T-helper 2 cell treated with Interferon-gamma antibody and Interleukin-4, amounts not matched to agents 5 μg/mL and 100 μg/mL, for 36 hours (primary cell): ENCODE data around the gene C15orf39.
"Not testable (repeated sequence)": the region's sequence is repeated elsewhere in the genome, so short reads cannot be mapped to it uniquely, and the experiment has no call there.

ENCODE experiments used
- DNase-seq: peaks from one replicate; pipeline ENCODE4 v3.0.0; 2021; ENCODE audit warnings: low spot score
- H3K27ac Mint-ChIP-seq: one replicate; pipeline ENCODE4 v1.8.0; 2021; ENCODE audit warnings: mild to moderate bottlenecking, mixed read lengths
- H3K27me3 Mint-ChIP-seq: one replicate; pipeline ENCODE4 v1.8.0; 2021; ENCODE audit warnings: low read depth, mixed read lengths
- H3K36me3 Mint-ChIP-seq: one replicate; pipeline ENCODE4 v1.8.0; 2021; ENCODE audit warnings: low read depth, mixed read lengths
- H3K4me1 Mint-ChIP-seq: one replicate; pipeline ENCODE4 v1.8.0; 2021; ENCODE audit warnings: low read depth, mixed read lengths
- H3K4me3 Mint-ChIP-seq: one replicate; pipeline ENCODE4 v1.8.0; 2022; ENCODE audit warnings: mild to moderate bottlenecking, moderate library complexity, mixed read lengths
- H3K9me3 Mint-ChIP-seq: one replicate; pipeline ENCODE4 v1.8.0; 2021; ENCODE audit warnings: mixed read lengths

The C15orf39 gene

DNA sequence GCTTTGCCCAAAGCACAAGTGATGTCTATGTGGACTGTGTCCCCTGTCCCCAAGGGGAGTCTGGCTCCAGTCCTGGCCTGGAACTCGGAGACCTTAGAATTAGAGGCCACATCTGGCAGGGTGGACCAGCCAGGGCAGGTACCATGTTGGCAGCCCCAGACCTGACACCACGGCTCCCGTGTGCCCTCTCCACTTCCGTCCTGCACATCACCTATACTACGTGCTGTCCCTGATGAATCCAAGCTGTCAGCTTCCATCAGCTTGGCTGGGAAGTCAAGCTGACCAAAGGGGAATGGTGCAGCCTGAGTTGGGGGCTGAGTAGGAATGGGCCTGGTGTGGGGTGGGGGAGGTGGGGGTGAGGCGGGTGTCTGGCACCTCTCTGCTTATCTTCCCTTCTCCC lies 15.3 kb downstream of the C15orf39 start:
- Mint-ChIP-seq H3K36me3 (peaks cover 22% of the 10 kb centered on the region), H3K4me3 (no peak overlapping the region), H3K27ac (no peak overlapping the region), H3K9me3 (no peaks in the 10 kb centered on the region), H3K4me1 (peaks cover 4% of the 10 kb centered on the region), H3K27me3 (no peaks in the 10 kb centered on the region)
- DNase-seq, result no peak

DNA sequence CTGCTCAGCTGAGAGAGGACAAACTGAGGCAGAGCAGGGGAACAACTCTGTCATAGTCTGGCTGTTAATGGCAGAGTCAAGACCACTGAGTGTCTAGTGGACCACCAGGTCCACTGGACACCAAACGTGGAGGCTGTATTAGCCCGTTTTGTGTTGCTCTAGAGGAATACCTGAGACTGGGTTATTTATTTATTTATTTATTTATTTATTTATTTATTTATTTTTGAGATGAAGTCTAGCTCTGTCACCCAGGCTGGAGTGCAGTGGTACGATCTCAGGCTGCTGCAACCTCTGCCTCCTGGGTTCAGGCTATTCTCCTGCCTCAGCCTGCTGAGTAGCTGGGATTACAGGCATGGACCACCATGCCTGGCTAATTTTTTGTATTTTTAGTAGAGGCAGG lies 15.9 kb downstream of the C15orf39 start:
- not testable (repeated sequence) for DNase-seq, H3K4me3 Mint-ChIP-seq, H3K27ac Mint-ChIP-seq, H3K4me1 Mint-ChIP-seq, H3K9me3 Mint-ChIP-seq, H3K27me3 Mint-ChIP-seq
- peaks cover 18% of the 10 kb centered on the region for H3K36me3 Mint-ChIP-seq

DNA sequence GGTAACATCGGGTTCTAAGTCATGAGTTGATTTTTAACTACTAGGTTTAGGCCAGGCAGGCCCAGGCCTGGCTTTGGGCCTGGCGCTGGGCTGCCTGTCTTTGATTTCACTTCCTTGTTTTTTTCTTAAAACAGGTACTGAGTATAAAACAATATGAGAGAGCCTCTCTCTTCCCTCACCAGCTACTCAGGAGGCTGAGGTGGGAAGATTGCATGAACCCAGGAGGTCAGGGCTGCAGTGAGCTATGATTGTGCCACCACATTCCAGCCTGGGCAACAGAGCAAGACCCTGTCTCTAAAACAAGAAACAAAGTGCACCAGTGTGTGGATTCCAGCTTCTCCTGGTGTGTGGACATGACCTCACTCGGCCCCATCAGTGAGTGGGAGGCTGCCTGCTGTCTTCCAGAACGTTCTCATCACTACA lies 17.8 kb downstream of the C15orf39 start:
- H3K4me3 Mint-ChIP-seq, H3K9me3 Mint-ChIP-seq, H3K27ac Mint-ChIP-seq, DNase-seq, H3K27me3 Mint-ChIP-seq, H3K36me3 Mint-ChIP-seq, H3K4me1 Mint-ChIP-seq: not testable (repeated sequence)

DNA sequence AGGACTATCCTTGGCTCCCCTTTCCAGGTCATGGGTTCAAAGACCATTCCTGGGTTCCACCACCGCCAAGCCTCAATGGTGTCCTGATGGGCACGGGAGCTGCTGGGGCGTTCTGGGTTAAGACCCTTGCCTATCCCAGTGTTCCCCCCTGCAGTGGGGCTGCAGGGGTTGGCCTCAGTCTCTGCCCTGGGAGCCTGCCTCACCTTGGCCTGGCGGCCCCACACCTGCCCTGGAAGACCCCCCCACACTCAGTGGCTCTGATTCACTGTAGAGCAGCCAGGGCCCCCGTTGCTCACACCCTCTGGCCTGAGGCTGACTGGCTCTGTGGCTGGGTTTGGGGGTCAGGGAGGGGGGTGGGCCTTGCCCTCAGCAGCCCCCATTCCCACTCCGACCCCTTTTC lies 22.0 kb downstream of the C15orf39 start:
- H3K36me3 Mint-ChIP-seq, result no peaks in the 10 kb centered on the region
- H3K9me3 Mint-ChIP-seq, result no peaks in the 10 kb centered on the region
- H3K4me1 Mint-ChIP-seq, result no peaks in the 10 kb centered on the region
- H3K4me3 Mint-ChIP-seq, result no peak overlapping the region
- no peak overlapping the region for H3K27ac Mint-ChIP-seq
- H3K27me3 Mint-ChIP-seq, result peaks cover 2% of the 10 kb centered on the region
- DNase-seq, result no peak

DNA sequence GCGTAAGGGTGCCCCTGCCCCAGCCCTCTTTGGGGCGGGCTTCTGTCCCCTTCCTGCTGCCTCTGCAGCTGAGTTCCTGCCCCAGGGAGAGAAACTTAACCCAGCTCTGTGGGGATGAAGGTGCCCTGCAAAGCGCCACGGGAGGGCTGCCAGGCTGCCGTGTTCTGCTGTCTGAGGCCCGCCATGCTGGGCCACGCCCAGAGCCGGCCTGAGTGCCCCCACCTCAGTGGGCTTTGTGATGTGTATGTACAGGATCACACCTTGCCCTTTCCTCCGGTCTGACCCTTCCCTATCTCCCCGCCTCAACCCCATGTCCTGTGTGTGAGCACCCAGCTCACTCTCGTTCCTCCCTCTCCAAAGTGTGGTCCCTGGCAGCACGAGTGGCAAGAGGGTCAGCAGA lies 22.6 kb downstream of the C15orf39 start:
- H3K9me3 Mint-ChIP-seq, result no peaks in the 10 kb centered on the region
- H3K27me3 Mint-ChIP-seq, result peaks cover 2% of the 10 kb centered on the region
- no peak overlapping the region for H3K27ac Mint-ChIP-seq

DNA sequence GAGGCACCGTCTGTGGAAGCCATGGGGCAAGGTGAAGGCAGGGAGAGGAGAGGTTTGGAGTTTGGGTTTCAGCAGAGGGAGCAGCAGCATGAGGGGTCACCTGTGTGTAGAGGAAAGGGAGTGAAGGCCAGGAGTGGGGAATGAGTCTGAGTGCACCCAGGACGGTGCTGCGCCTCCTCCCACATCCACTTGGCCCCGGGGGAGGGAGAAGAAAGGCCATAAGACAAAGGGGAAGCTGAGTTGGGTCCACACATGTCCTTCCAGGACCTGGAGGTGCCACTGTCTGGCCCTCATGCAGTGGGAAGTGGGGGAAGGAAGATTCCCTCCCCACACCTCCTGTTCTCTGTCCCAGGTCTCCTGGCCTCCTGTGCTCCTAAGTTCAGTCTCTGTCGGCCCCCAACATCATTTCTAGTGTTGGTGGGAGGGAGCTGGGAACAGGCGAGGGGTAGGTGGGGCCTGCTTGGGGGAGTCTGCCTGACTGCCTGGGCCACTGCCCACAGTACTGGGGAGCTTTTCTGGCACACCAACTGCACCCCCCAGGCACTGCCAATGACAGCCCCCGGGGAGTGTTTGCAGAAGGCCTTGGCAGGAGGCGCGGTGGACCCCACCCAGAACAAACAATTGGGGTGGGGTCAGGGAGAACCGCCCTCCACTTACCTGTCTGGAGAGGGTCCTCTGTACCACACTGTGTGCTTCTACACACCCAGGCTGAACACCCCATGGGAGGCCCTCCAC lies 23.6 kb downstream of the C15orf39 start:
- not testable (repeated sequence) for H3K27me3 Mint-ChIP-seq, H3K27ac Mint-ChIP-seq, H3K4me1 Mint-ChIP-seq, H3K36me3 Mint-ChIP-seq, DNase-seq, H3K9me3 Mint-ChIP-seq, H3K4me3 Mint-ChIP-seq

More for the DNA sequence above, 22.6 kb downstream of the C15orf39 start:
- Mint-ChIP-seq H3K4me1 (no peaks in the 10 kb centered on the region), H3K36me3 (no peaks in the 10 kb centered on the region), H3K4me3 (no peak overlapping the region)
- DNase-seq, result no peak

DNA sequence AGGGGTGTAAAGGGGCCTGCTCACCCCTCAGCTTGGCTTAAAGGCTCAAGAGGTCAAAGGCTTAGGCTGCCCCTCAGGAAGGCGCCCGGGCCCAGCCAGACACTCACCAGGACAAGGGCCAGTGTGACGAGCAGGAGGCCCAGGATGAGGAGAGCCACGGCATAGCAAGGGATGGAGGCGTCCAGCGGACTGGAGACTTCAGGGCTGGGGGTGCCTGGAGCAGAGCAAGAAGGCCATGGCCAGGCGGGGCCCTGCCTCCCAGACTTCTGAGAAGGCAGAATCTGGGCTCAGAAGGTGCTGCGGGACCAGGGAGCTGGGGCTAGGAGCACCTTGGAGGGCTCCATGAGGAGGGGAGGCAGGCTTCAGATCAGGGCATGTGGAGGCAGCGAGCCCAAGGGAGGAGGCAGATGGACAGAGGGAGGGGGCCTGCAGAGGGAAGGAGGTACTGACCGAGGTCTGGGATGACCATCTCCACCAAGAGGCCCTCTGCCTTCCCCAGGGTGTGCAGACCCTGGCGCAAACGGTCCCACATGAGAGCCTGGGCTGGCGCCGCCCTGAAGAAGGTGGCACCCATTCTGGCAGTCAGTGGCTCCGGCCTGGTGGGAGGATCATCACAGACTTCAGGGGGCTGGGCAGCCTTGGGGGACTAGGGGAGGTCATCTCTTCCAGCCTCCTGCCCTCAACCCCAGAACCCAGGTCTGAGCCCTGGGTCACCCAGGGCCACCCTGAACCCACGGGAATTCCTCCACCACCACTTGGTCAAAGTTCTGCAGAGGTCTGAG lies 24.5 kb downstream of the C15orf39 start:
- no peak overlapping the region for H3K27ac Mint-ChIP-seq
- H3K36me3 Mint-ChIP-seq, result no peaks in the 10 kb centered on the region
- H3K27me3 Mint-ChIP-seq, result peaks cover 2% of the 10 kb centered on the region
- no peak for DNase-seq
- H3K4me3 Mint-ChIP-seq, result no peak overlapping the region
- H3K9me3 Mint-ChIP-seq, result no peaks in the 10 kb centered on the region
- H3K4me1 Mint-ChIP-seq, result no peaks in the 10 kb centered on the region

DNA sequence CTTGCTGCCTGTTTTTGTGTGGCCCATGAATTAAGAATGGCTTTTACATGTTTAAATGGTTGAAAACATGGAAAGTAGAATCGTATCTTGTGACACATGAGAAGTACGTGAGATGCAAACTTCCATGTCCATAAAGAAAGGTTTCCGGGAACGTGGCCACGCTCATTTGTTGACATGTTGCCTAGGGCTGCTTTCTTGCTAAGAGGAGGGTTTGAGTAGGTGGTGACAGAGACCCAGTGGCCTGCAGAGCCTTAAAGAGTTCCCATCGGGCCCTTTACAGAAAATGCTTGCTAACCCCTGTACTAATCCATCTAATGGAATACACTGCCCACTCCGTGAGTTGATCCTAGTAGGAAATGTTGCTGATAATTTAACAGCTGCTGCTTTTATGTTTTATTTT lies 25.4 kb downstream of the C15orf39 start:
- H3K36me3 Mint-ChIP-seq, H3K4me3 Mint-ChIP-seq, H3K27ac Mint-ChIP-seq, H3K27me3 Mint-ChIP-seq, H3K9me3 Mint-ChIP-seq, DNase-seq, H3K4me1 Mint-ChIP-seq: not testable (repeated sequence)

DNA sequence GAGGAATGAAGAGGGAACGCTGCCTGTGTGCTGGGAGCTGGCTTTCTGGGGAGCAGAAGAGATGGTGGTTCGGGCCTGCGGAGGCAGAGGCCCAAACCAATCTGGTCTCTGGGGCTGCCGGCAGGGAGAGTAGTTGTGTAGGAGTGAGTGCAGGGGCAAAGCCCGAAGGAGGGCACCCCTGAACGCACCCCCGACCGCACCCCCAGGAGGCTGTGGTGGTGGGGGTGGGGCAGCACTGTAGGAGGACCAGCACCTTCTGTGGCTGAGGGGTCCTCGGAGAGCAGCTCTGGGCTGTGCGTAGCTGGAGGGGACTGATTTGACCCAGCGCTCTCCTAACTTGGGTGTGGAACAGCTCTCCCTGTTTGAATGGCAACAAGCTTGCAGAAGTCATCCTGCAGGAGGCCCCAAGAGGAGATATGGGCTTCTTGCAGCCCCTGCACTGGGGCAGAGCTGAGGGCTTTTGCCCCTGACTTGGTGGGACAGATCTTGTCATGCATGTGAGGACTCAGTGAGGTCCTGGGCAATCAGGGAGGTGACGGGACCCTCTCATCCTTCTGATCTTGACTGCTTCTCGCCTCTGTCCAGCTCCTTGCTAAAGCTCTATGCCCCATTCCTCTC lies 26.1 kb downstream of the C15orf39 start:
- no peak for DNase-seq
- H3K4me1 Mint-ChIP-seq, result no peaks in the 10 kb centered on the region
- no peak overlapping the region for H3K27ac Mint-ChIP-seq
- no peaks in the 10 kb centered on the region for H3K9me3 Mint-ChIP-seq
- no peak overlapping the region for H3K4me3 Mint-ChIP-seq
- H3K27me3 Mint-ChIP-seq, result peaks cover 2% of the 10 kb centered on the region
- no peaks in the 10 kb centered on the region for H3K36me3 Mint-ChIP-seq

DNA sequence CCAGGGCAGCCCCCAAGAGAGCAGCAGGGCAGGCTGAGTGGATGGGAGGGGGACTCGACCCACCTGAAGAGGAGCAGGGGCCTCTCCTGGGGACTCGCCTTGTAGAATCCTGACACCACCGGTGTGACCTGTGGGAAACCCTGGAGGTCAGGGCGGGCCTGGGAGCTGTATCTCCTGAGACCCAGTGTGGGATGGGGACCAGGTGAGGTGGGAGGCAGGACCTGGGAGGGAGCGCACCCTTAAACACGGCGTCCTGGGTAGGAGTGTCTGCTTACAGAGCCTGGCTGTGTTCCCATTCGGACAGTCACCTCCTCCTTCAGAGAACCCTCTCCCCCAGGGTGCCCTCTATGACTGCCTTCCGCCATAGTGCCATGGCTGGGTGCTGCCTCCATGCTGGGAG lies 27.1 kb downstream of the C15orf39 start:
- Mint-ChIP-seq H3K4me1 (no peaks in the 10 kb centered on the region), H3K27ac (no peak overlapping the region), H3K36me3 (no peaks in the 10 kb centered on the region), H3K4me3 (no peak overlapping the region), H3K9me3 (no peaks in the 10 kb centered on the region), H3K27me3 (peaks cover 2% of the 10 kb centered on the region)
- no peak for DNase-seq

DNA sequence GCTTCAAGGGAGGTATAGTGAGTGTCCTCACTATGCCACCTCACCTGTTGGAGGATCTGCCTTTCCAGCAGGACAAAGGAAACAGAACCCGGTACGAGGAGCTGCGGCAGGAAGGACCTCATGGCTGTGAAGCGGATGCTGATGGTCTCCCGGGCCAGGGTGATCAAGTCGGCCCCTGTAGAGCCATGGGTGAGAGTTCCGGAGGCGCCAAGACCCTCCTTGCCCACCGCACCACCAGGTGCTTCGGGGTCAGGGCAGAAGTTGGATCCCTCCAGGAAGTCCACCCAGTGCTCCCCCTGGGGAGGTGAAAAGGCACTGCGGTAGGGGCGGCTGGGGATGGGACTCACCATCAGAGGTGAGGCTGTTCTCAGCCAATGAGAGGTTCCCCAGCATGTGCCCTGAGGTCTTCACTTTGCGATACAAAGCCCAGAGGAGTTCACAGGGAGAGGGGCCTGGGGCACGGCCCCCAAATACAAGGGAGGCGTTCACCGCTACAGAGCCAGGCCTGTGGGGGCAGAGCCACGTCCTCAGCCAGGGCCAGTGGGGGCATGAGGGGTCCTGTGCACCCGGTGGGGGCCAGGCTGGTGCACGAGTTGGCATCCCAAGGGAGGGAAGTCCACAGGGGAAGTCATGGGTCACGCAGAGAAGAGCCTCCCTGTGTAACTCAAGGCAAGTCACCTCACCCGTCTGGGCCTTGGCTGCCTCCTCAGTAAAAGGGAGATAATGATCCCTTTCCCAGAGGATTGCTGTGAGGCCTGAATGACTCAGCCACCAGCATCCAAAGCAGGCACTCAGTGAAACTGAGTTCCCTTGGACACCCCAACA lies 27.7 kb downstream of the C15orf39 start:
- H3K9me3 Mint-ChIP-seq, result no peaks in the 10 kb centered on the region
- H3K27me3 Mint-ChIP-seq, result peaks cover 2% of the 10 kb centered on the region
- no peaks in the 10 kb centered on the region for H3K4me1 Mint-ChIP-seq
- H3K4me3 Mint-ChIP-seq, result no peak overlapping the region
- DNase-seq, result no peak
- H3K27ac Mint-ChIP-seq, result no peak overlapping the region
- H3K36me3 Mint-ChIP-seq, result no peaks in the 10 kb centered on the region

DNA sequence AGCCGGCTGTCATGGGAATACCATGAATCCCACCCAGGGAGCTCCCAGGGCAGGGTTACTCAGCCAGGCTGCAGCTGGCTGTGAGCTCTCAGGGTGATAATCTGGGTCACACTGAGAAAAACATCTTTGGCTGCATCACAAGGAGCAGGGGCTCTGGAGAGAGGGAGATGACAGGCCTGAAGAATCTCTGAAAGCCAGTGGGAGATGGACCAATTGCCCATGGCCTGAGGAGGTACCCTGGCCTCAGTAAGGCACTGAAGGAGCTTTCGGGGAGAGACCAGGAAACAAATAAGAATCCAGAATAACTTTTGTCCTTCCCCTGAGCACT lies 28.3 kb downstream of the C15orf39 start:
- no peak overlapping the region for H3K4me3 Mint-ChIP-seq
- peaks cover 2% of the 10 kb centered on the region for H3K27me3 Mint-ChIP-seq
- H3K9me3 Mint-ChIP-seq, result no peaks in the 10 kb centered on the region
- no peaks in the 10 kb centered on the region for H3K36me3 Mint-ChIP-seq
- DNase-seq, result no peak
- no peak overlapping the region for H3K27ac Mint-ChIP-seq
- no peaks in the 10 kb centered on the region for H3K4me1 Mint-ChIP-seq

DNA sequence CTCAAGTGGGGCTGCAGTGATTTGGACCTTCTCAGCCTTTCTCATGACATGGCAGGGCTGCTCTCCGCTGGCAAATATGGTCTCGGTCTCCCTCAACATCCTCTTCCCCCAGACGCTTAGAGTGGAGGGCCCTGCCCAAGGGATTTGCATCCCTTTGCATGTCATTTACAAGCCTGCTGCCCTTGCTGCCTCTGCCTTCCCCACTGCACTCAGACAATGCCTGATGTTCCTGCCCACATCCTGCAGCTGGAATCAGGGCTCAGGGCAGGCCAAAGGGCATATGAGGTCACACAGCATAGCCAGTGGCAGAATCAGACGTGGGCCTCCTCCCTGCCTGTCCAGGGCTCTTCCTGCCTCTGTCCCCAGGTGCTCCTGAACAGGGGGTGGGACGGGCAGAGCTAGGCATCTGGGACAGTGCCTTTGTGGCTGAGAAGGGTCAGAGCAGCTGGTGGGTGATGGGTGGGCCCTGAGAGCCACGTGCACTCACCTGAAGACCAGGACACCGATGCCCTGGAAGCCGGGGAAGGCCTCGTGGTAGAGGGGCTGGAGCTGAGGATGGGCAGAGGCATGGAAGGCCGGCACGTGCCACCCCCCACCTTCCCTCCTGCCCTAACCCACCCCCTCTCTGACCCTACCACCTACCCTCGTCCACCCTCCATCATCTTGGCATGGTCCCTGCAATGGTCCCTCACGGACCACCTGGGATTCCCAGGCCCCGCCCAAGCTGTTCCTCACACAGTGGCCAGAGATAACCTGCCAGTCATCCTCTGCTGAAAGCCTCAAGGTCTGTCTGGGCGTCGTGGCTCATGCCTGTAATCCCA lies 29.1 kb downstream of the C15orf39 start:
- Mint-ChIP-seq H3K36me3 (no peaks in the 10 kb centered on the region), H3K4me3 (no peak overlapping the region), H3K27me3 (peaks cover 2% of the 10 kb centered on the region), H3K9me3 (no peaks in the 10 kb centered on the region), H3K4me1 (no peaks in the 10 kb centered on the region), H3K27ac (no peak overlapping the region)
- DNase-seq, result no peak
